ENCODE measurements around the gene ZNF480.
A peak's percentile ranks its signal among the peaks of the same experiment; 100 is the strongest.

DNA sequence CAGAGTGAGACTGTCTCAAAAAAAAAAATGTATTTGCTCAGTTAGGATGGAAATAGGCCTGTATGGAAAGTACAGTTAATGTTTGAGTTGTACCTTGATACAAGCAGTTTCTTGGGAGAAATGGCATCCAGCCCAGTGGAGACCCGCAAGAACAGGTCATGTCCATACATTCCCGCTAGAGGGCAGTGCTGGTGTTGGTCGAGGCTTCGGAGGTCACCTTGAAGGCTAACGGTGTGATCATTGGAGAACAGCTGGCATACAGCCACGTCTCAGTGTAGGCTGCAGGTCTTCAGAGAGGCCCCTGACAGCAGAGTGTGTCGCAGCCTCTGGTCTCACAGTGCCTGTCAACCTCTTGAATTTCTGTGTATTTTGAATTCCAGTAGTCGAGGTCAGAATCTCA lies 46.6 kb downstream of the ZNF480 start:
- TF ChIP-seq EZH2 (IDR thresholded peaks at IDR 0.05; ENCODE audit: low read length, unreplicated experiment) = no peak
- peak; percentile 50 for TF ChIP-seq CTCF (conservative IDR thresholded peaks at IDR 0.05; ENCODE audit: low read depth, low read length)

Data from PC-3 (cell line).